Suprapubic skin (tissue), 4 donors: Measurements from ENCODE around the gene ZNF385D. TPM values are rescaled to one million over a fixed set of nuclear protein-coding genes. Genes with fewer than 3 reads are reported as not detected.

Experiments
- DNase-seq, 2 donors: peaks; one replicate each; pipeline ENCODE4 v3.0.0-alpha.2; 2019; ENCODE audit warnings: low spot score in 2 of 2
- H3K27ac ChIP-seq: fragments of 200-600 bp; sonication (generic); one replicate; pipeline ENCODE4 v1.5.1; 2019
- H3K27me3 ChIP-seq: fragments of 200-600 bp; sonication (generic); one replicate; pipeline ENCODE4 v1.5.1; 2019
- H3K36me3 ChIP-seq: fragments of 200-600 bp; sonication (generic); one replicate; pipeline ENCODE4 v1.5.1; 2019
- H3K4me1 ChIP-seq: fragments of 200-600 bp; sonication (generic); one replicate; pipeline ENCODE4 v1.5.1; 2019
- H3K4me3 ChIP-seq: fragments of 200-600 bp; sonication (generic); one replicate; pipeline ENCODE4 v1.5.1; 2019; ENCODE audit warnings: mild to moderate bottlenecking
- H3K9me3 ChIP-seq: fragments of 200-600 bp; sonication (generic); one replicate; pipeline ENCODE4 v1.5.1; 2019
- CTCF ChIP-seq, 2 donors: fragments of 200-600 bp in 1 of 2; fragments of 450-650 bp in 1 of 2; sonication (generic) in 1 of 2; IDR thresholded peaks; one replicate each; pipeline ENCODE4 v1.5.1; 2016 to 2019; ENCODE audit warnings: antibody characterized with exemption in 2 of 2, mild to moderate bottlenecking in 1 of 2, moderate library complexity in 1 of 2
- EP300 ChIP-seq: sonication (generic); formaldehyde crosslinking; IDR thresholded peaks from one replicate; pipeline ENCODE4 v1.6.1; 2017; ENCODE audit warnings: antibody characterized with exemption
- POLR2A ChIP-seq, 2 donors: fragments of 450-650 bp; IDR thresholded peaks; one replicate each; pipeline ENCODE4 v1.6.1; 2017; ENCODE audit warnings: antibody characterized with exemption in 2 of 2, mild to moderate bottlenecking in 2 of 2, moderate library complexity in 2 of 2
- POLR2AphosphoS5 ChIP-seq, 3 donors: sonication (generic); formaldehyde crosslinking; IDR thresholded peaks; one replicate each; pipeline ENCODE4 v1.6.1; 2017; ENCODE audit warnings: antibody characterized with exemption in 3 of 3
- WGBS: methylation state at CpG from one replicate; pipeline ENCODE4 v1.1.5; 2018; 5-methylcytosine and 5-hydroxymethylcytosine counted together
- total RNA-seq, 4 donors: library from RNA; depleted of rRNA; stranded (reverse); fragments of >200 nt; gene quantifications; one replicate each; pipeline ENCODE4 v1.1.0, GENCODE V29; 2016

The ZNF385D gene
- total RNA-seq, 4 donors from 2014 or later = 0.86 to 3.7 (median 1.6) TPM

- Histone ChIP-seq H3K4me1 (no peaks in the 10 kb centered on the region), H3K9me3 (no peaks in the 10 kb centered on the region), H3K4me3 (peak overlapping the region; percentile 16), H3K36me3 (no peaks in the 10 kb centered on the region), H3K27me3 (no peaks in the 10 kb centered on the region), H3K27ac (no peak overlapping the region)
- no peak for DNase-seq
- TF ChIP-seq POLR2AphosphoS5 (IDR thresholded peaks at IDR 0.05) (no peak), POLR2A (IDR thresholded peaks at IDR 0.05) (no peak), CTCF (IDR thresholded peaks at IDR 0.05) (no peak), EP300 (no peak)
- 67% methylated on average over 2 of the region's 2 CpGs for WGBS
These were observed 304.0 kb downstream of the ZNF385D start for GRCh38 chr3:21446945-21447475.

GRCh38 chr3:21446027-21446426, 305.0 kb downstream of the ZNF385D start:
- WGBS = 73% methylated on average over 3 of the region's 3 CpGs
- no peaks in the 10 kb centered on the region for H3K9me3 ChIP-seq

GRCh38 chr3:21441821-21442220, 309.2 kb downstream of the ZNF385D start:
- no peaks in the 10 kb centered on the region for H3K9me3 ChIP-seq
- no peaks in the 10 kb centered on the region for H3K27me3 ChIP-seq
- no peak overlapping the region for H3K27ac ChIP-seq
- DNase-seq = no peak
- no peaks in the 10 kb centered on the region for H3K36me3 ChIP-seq
- no peak overlapping the region for H3K4me3 ChIP-seq
- H3K4me1 ChIP-seq = no peaks in the 10 kb centered on the region
- WGBS = 52% methylated on average over 3 of the region's 3 CpGs
- no peak for TF ChIP-seq POLR2A (IDR thresholded peaks at IDR 0.05)
- TF ChIP-seq CTCF (IDR thresholded peaks at IDR 0.05) = no peak
- no peak for TF ChIP-seq POLR2AphosphoS5 (IDR thresholded peaks at IDR 0.05)
- TF ChIP-seq EP300 = no peak

More at GRCh38 chr3:21446027-21446426, 305.0 kb downstream of the ZNF385D start:
- Histone ChIP-seq H3K4me1 (no peaks in the 10 kb centered on the region), H3K4me3 (no peak overlapping the region), H3K36me3 (no peaks in the 10 kb centered on the region), H3K27ac (no peak overlapping the region), H3K27me3 (no peaks in the 10 kb centered on the region)
- TF ChIP-seq POLR2AphosphoS5 (IDR thresholded peaks at IDR 0.05) (no peak), CTCF (IDR thresholded peaks at IDR 0.05) (no peak), POLR2A (IDR thresholded peaks at IDR 0.05) (no peak), EP300 (no peak)
- no peak for DNase-seq

GRCh38 chr3:21436835-21437234, 314.2 kb downstream of the ZNF385D start:
- TF ChIP-seq CTCF (IDR thresholded peaks at IDR 0.05) (no peak), POLR2AphosphoS5 (IDR thresholded peaks at IDR 0.05) (no peak), EP300 (no peak)
- Histone ChIP-seq H3K27ac (no peak overlapping the region), H3K27me3 (no peaks in the 10 kb centered on the region), H3K36me3 (no peaks in the 10 kb centered on the region), H3K4me3 (no peak overlapping the region), H3K9me3 (no peaks in the 10 kb centered on the region), H3K4me1 (no peaks in the 10 kb centered on the region)
- 73% methylated on average over 11 of the region's 11 CpGs for WGBS
- no peak for DNase-seq

- Histone ChIP-seq H3K4me3 (no peak overlapping the region), H3K36me3 (no peaks in the 10 kb centered on the region), H3K27me3 (no peaks in the 10 kb centered on the region), H3K27ac (no peak overlapping the region), H3K9me3 (no peaks in the 10 kb centered on the region), H3K4me1 (no peaks in the 10 kb centered on the region)
- no peak for TF ChIP-seq POLR2A (IDR thresholded peaks at IDR 0.05)
- TF ChIP-seq EP300 = no peak
- 48% methylated on average over 2 of the region's 2 CpGs for WGBS
- no peak for DNase-seq
These were observed 315.1 kb downstream of the ZNF385D start for GRCh38 chr3:21435871-21436270.

GRCh38 chr3:21434310-21434709, 316.7 kb downstream of the ZNF385D start:
- Histone ChIP-seq H3K27ac (no peak overlapping the region), H3K4me1 (no peaks in the 10 kb centered on the region), H3K4me3 (no peak overlapping the region), H3K36me3 (no peaks in the 10 kb centered on the region), H3K9me3 (no peaks in the 10 kb centered on the region), H3K27me3 (no peaks in the 10 kb centered on the region)
- no peak for DNase-seq
- TF ChIP-seq CTCF (IDR thresholded peaks at IDR 0.05) = no peak
- no peak for TF ChIP-seq POLR2AphosphoS5 (IDR thresholded peaks at IDR 0.05)
- TF ChIP-seq POLR2A (IDR thresholded peaks at IDR 0.05) = no peak
- TF ChIP-seq EP300 = no peak
- WGBS = 88% methylated on average over 1 of the region's 1 CpG
